ENCODE measurements around the gene TRPM4. TPM values are rescaled to one million over a fixed set of nuclear protein-coding genes. Genes with fewer than 3 reads are reported as not detected.

Gene TRPM4
- total RNA-seq, 1 experiment from 2014 or later, result 30.0 TPM

GRCh38 chr19:49148784-49149651, 8.6 kb upstream of the TRPM4 start:
- Histone ChIP-seq H3K9me3 (ENCODE audit: low read length) (no peaks in the 10 kb centered on the region), H3K36me3 (ENCODE audit: low read depth, low read length) (no peaks in the 10 kb centered on the region), H3K4me1 (ENCODE audit: insufficient read depth, low read length) (peaks cover 25% of the 10 kb centered on the region), H3K79me2 (ENCODE audit: low read length) (no peaks in the 10 kb centered on the region), H4K20me1 (ENCODE audit: low read length) (no peaks in the 10 kb centered on the region), H3K27me3 (ENCODE audit: low read length) (no peaks in the 10 kb centered on the region), H3F3A (ENCODE audit: low read length, unreplicated experiment) (no peaks in the 10 kb centered on the region), H2AFZ (ENCODE audit: low read length) (peak overlapping the region; percentile 70), H3K9me2 (replicated peaks; ENCODE audit: low read length) (no peaks in the 10 kb centered on the region), H3K4me2 (ENCODE audit: low read length) (peak overlapping the region; percentile 91), H3K9ac (ENCODE audit: low read length) (peak overlapping the region; percentile 75), H3K4me3 (ENCODE audit: low read length) (peak overlapping the region; percentile 71), H3K27ac (ENCODE audit: low read length) (peak overlapping the region; percentile 44; the same call in 1 of the 2 replicates)
- peak; percentile 70 for ATAC-seq
- DNase-seq, result peak; percentile 99
- no TSS peak for BruUV-seq (replicated peaks)
- intact Hi-C loops (cut with micrococcal nuclease), result no loop called here
- no peak for TF ChIP-seq EZH2phosphoT487 (IDR thresholded peaks at IDR 0.05; ENCODE audit: borderline replicate concordance, low read length)
- no peak for TF ChIP-seq CTCF (conservative IDR thresholded peaks at IDR 0.05; ENCODE audit: low read depth, low read length)
- TF ChIP-seq EZH2 (IDR thresholded peaks at IDR 0.05; ENCODE audit: low read length, unreplicated experiment), result no peak
- ChIA-PET CTCF (interaction anchor here (0.6 to 2.0 kb wide), 4 partner anchors 21 to 74 kb away, joined by 4 to 11 read pairs (median 6); no protein-coding TSS in a partner anchor), POLR2A (ENCODE audit: unreplicated experiment) (interaction anchor here (0.6 to 0.7 kb wide), 3 partner anchors 50 to 181 kb away, joined by 4 to 18 read pairs (median 5); no protein-coding TSS in a partner anchor)

- no peaks in the 10 kb centered on the region for H3K9me3 ChIP-seq (ENCODE audit: low read length)
- no peaks in the 10 kb centered on the region for H4K20me1 ChIP-seq (ENCODE audit: low read length)
- no peak for TF ChIP-seq EZH2phosphoT487 (IDR thresholded peaks at IDR 0.05; ENCODE audit: borderline replicate concordance, low read length)
- no peak for TF ChIP-seq CTCF (conservative IDR thresholded peaks at IDR 0.05; ENCODE audit: low read depth, low read length)
- no peak for TF ChIP-seq EZH2 (IDR thresholded peaks at IDR 0.05; ENCODE audit: low read length, unreplicated experiment)
- CTCF ChIA-PET, result interaction anchor here (1.1 to 2.0 kb wide), 3 partner anchors 22 to 59 kb away, joined by 5 to 11 read pairs (median 6); no protein-coding TSS in a partner anchor
- ATAC-seq (peak; percentile 4), DNase-seq (peak; percentile 74)
- H3K4me3 ChIP-seq (ENCODE audit: low read length), result peak overlapping the region; percentile 71
- peaks cover 25% of the 10 kb centered on the region for H3K4me1 ChIP-seq (ENCODE audit: insufficient read depth, low read length)
- H3K9ac ChIP-seq (ENCODE audit: low read length), result peak overlapping the region; percentile 75
- H3F3A ChIP-seq (ENCODE audit: low read length, unreplicated experiment), result no peaks in the 10 kb centered on the region
- no peaks in the 10 kb centered on the region for H3K9me2 ChIP-seq (replicated peaks; ENCODE audit: low read length)
- no peaks in the 10 kb centered on the region for H3K79me2 ChIP-seq (ENCODE audit: low read length)
- H2AFZ ChIP-seq (ENCODE audit: low read length), result peak overlapping the region; percentile 70
- no peaks in the 10 kb centered on the region for H3K27me3 ChIP-seq (ENCODE audit: low read length)
- intact Hi-C loops (cut with micrococcal nuclease), result loop anchor here (1.0 kb wide), 1 partner anchor 50 kb away; no protein-coding TSS in a partner anchor
- H3K36me3 ChIP-seq (ENCODE audit: low read depth, low read length), result no peaks in the 10 kb centered on the region
- BruUV-seq (replicated peaks), result TSS peak; percentile 88
- POLR2A ChIA-PET (ENCODE audit: unreplicated experiment), result interaction anchor here (0.6 kb wide), 1 partner anchor 49 kb away, joined by 5 read pairs; no protein-coding TSS in a partner anchor
- peak overlapping the region; percentile 44 for H3K27ac ChIP-seq (ENCODE audit: low read length)
- H3K4me2 ChIP-seq (ENCODE audit: low read length), result peak overlapping the region; percentile 91
These were observed 7.9 kb upstream of the TRPM4 start for GRCh38 chr19:49149652-49150105.

Measured in PC-3 (cell line).